Loucy (cell line): ENCODE results near the gene SUPT3H.

Experiments used
- EZH2phosphoT487 ChIP-seq: fragments of 200-600 bp; IDR thresholded peaks from 2 replicates; pipeline ENCODE4 v1.6.1; 2018; ENCODE audit warnings: antibody characterized with exemption, mild to moderate bottlenecking, moderate library complexity, borderline replicate concordance
- TF ChIP-seq, protein P1 (sequence below): fragments of 200-600 bp; sonication (generic); conservative IDR thresholded peaks from 2 replicates; pipeline ENCODE4 v1.5.1; 2014; ENCODE audit warnings: mild to moderate bottlenecking, antibody characterized with exemption, low read length

DNA sequence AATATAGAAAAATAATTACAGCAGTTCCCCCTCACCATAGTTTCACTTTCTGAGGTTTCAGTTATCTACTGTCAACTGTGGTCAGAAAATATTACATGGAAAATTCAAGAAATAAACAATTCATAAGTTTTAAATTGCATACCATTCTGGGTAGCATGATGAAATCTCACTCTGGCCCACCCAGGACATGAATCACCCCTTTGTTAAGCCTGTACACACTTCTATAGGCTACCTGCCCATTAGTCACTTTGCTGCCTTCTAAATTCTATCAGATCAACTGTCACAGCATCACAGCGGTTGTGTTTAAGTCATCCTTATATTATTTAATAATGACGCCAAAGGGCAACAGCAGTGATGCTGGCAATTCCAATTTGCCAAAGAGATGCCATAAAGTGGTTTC is 189.9 kb downstream of the SUPT3H start:
- TF ChIP-seq, protein P1, sequence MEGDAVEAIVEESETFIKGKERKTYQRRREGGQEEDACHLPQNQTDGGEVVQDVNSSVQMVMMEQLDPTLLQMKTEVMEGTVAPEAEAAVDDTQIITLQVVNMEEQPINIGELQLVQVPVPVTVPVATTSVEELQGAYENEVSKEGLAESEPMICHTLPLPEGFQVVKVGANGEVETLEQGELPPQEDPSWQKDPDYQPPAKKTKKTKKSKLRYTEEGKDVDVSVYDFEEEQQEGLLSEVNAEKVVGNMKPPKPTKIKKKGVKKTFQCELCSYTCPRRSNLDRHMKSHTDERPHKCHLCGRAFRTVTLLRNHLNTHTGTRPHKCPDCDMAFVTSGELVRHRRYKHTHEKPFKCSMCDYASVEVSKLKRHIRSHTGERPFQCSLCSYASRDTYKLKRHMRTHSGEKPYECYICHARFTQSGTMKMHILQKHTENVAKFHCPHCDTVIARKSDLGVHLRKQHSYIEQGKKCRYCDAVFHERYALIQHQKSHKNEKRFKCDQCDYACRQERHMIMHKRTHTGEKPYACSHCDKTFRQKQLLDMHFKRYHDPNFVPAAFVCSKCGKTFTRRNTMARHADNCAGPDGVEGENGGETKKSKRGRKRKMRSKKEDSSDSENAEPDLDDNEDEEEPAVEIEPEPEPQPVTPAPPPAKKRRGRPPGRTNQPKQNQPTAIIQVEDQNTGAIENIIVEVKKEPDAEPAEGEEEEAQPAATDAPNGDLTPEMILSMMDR, result no peak
- TF ChIP-seq EZH2phosphoT487, result no peak
